ENCODE results near the gene BCL11B. TPM values are rescaled to one million over a fixed set of nuclear protein-coding genes. Genes with fewer than 3 reads are reported as not detected.
A peak's percentile ranks its signal among the peaks of the same experiment; 100 is the strongest.

Gene BCL11B
- total and polyA plus RNA-seq, 4 experiments from 2014 or later: 2.6 to 165 (median 87.3) TPM

DNA sequence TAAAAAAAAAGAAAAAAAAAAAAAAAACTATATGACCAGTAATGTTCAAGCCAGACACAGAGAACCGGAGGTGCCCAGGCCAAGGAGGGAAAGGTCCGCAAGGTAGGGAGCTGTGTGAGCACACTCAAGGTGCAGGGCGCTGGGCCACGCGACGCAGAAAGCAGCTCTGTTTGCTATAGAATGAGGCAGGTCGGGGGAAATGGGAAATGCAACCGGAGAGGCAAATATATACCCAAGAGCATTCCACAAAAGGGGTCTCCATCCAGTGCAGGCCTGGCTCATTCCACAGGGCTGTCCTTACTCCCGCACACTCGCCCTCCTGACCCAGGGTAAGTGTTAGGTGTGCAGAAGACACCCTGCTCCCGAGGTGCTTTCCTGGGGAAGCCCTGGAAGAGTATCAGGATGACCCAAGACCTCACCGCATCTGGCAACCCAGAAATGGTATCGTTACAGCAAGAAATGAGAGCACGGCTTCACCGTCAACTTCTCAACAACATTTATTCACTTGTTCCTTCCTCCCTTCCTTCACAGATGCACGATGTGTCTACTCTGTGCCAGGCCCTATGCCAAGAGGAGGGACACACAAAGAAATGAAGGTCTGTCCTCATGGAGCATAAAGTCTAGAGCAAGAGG, 86.4 kb downstream of the BCL11B start:
- Histone ChIP-seq H3K27ac (ENCODE audit: low read depth, low read length) (peak overlapping the region; percentile 81), H3K27me3 (ENCODE audit: insufficient read depth, low read length) (no peaks in the 10 kb centered on the region), H3K4me3 (ENCODE audit: low read length in 2 of 2) (peak overlapping the region in 1 of 2 donors; percentile 5), H3K4me1 (ENCODE audit: insufficient read depth, low read length) (peaks cover 96% of the 10 kb centered on the region), H3K9me3 (ENCODE audit: control insufficient read depth in 1 of 2, low read length in 2 of 2) (no peaks in the 10 kb centered on the region), H3K36me3 (ENCODE audit: insufficient read depth, low read length) (peaks cover 29% of the 10 kb centered on the region)
- Mint-ChIP-seq H3K9me3 (peaks cover 0 to 7% (median 0%) of the 10 kb centered on the region in 8 donors), H3K36me3 (peaks cover 29 to 68% of the 10 kb centered on the region in 2 donors), H3K27me3 (no peaks in the 10 kb centered on the region), H3K27ac (peak overlapping the region; percentile 88 to 97 (median 94)), H3K4me1 (peaks cover 77 to 97% (median 89%) of the 10 kb centered on the region in 4 donors), H3K4me3 (peak overlapping the region; percentile 73 to 93 (median 83))
- peak in 2 of 5 donors; percentile 18 to 41 for DNase-seq
- POLR2A ChIA-PET (ENCODE audit: partially characterized antibody): interaction anchor here (0.6 to 87.2 kb wide), 4 partner anchors 8 to 390 kb away, joined by 3 to 6015 read pairs (median 4); partner anchors contain the start of gene BCL11B
- intact Hi-C loops (cut with micrococcal nuclease): no loop called here
- CTCF ChIA-PET (ENCODE audit: partially characterized antibody): interaction anchor here (1.1 to 5.2 kb wide), 2 partner anchors 16 to 82 kb away, joined by 3 to 39 read pairs; no protein-coding TSS in a partner anchor

DNA sequence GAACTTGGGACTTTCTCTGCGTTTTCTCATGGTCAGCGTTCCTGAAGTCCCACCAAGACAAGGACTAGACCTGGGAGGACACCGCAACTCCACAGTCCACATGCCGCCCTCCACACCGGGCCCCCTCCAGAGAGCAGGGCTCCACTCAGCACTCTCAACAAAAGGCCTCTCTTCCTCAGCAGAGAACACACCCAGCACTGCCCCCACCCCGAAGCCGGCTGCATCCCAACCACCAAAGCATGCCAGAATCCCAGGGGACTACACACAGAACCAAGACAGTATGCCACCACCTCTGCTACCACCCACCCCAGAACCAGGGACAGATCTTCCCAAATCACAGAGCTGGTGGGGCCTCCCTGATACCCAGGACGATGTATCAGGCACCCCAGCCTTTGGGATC, 88.3 kb downstream of the BCL11B start:
- POLR2A ChIA-PET (ENCODE audit: partially characterized antibody): interaction anchor here (87.2 kb wide), 1 partner anchor 61 kb away, joined by 6015 read pairs; the partner anchor contains the start of gene BCL11B
- Mint-ChIP-seq H3K36me3 (peaks cover 41 to 80% of the 10 kb centered on the region in 2 donors), H3K27ac (peak overlapping the region; percentile 88 to 97 (median 94)), H3K27me3 (no peaks in the 10 kb centered on the region), H3K9me3 (peaks cover 0 to 9% (median 0%) of the 10 kb centered on the region in 8 donors), H3K4me3 (peak overlapping the region; percentile 65 to 93 (median 75)), H3K4me1 (peaks cover 75 to 97% (median 88%) of the 10 kb centered on the region in 4 donors)
- Histone ChIP-seq H3K9me3 (ENCODE audit: control insufficient read depth in 1 of 2, low read length in 2 of 2) (no peaks in the 10 kb centered on the region), H3K36me3 (ENCODE audit: insufficient read depth, low read length) (peaks cover 37% of the 10 kb centered on the region), H3K27ac (ENCODE audit: low read depth, low read length) (peak overlapping the region; percentile 81), H3K4me3 (ENCODE audit: low read length in 2 of 2) (no peak overlapping the region), H3K27me3 (ENCODE audit: insufficient read depth, low read length) (no peaks in the 10 kb centered on the region), H3K4me1 (ENCODE audit: insufficient read depth, low read length) (peaks cover 96% of the 10 kb centered on the region)
- DNase-seq: no peak
- intact Hi-C loops (cut with micrococcal nuclease): no loop called here
- CTCF ChIA-PET (ENCODE audit: partially characterized antibody): no interaction called here

DNA sequence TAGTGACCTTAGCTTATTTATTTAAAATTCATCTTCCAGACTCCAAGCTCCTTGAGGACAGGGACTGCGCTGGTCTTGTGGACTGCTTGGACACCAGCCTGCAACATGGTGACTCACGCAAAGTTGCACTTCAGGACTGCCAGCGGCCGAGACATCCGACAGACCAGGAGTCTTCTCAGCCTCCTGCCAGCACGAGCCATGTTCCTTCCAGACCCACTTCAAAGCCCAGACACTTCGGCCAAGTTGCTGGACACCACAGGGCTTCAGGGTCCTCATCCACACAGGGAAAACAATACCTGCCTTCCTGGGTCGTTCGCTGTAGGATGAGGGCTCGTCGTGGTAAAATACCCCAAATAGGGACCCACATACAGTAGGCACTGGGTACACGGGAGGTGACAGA, 88.7 kb downstream of the BCL11B start:
- Mint-ChIP-seq H3K9me3 (peaks cover 0 to 11% (median 0%) of the 10 kb centered on the region in 8 donors), H3K4me1 (peaks cover 78 to 100% (median 90%) of the 10 kb centered on the region in 4 donors), H3K27me3 (no peaks in the 10 kb centered on the region), H3K4me3 (peak overlapping the region in 7 of 8 donors; percentile 65 to 93 (median 75)), H3K36me3 (peaks cover 45 to 84% of the 10 kb centered on the region in 2 donors), H3K27ac (peak overlapping the region; percentile 88 to 97 (median 94))
- intact Hi-C loops (cut with micrococcal nuclease): no loop called here
- CTCF ChIA-PET (ENCODE audit: partially characterized antibody): no interaction called here
- H3K4me1 ChIP-seq (ENCODE audit: insufficient read depth, low read length): peaks cover 100% of the 10 kb centered on the region
- H3K9me3 ChIP-seq (ENCODE audit: control insufficient read depth in 1 of 2, low read length in 2 of 2): no peaks in the 10 kb centered on the region
- peak in 1 of 5 donors; percentile 21 for DNase-seq
- H3K4me3 ChIP-seq (ENCODE audit: low read length in 2 of 2): no peak overlapping the region
- no peaks in the 10 kb centered on the region for H3K27me3 ChIP-seq (ENCODE audit: insufficient read depth, low read length)
- POLR2A ChIA-PET (ENCODE audit: partially characterized antibody): interaction anchor here (87.2 kb wide), 1 partner anchor 61 kb away, joined by 6015 read pairs; the partner anchor contains the start of gene BCL11B
- peaks cover 41% of the 10 kb centered on the region for H3K36me3 ChIP-seq (ENCODE audit: insufficient read depth, low read length)
- peak overlapping the region; percentile 81 for H3K27ac ChIP-seq (ENCODE audit: low read depth, low read length)

DNA sequence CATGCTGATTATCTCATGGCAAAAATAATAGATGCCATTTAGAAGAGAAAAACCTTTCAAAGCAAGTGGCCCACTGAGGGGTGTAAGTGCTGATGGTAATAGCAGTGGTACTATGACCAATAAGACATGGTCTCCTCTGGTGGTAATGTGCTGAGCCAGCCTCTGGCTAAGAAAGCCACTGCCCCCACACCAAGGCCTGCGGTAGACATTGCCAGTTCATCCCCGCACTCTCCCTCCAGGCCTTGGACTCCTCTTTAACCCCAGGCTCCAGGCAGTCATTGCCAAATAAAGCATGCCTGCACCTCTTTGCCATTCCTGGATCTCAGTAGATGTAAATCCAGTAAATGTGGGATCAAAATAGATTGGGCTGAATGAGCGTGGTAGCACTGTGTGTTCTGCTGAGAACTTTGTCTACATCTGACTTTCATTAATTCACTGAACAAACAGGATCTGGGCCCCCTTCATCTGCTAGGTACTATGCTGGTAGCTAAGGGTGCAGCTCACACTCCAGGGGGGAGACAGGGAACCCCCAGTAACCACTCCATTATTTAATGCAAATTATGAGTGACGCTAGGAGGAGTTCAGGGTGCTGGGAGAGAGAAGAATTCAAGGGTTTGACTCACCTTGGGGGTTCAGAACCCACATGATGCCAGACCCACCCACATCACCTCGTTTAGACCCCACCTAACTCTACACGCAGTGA, 89.3 kb downstream of the BCL11B start:
- intact Hi-C loops (cut with micrococcal nuclease): no loop called here
- Histone ChIP-seq H3K27ac (ENCODE audit: low read depth, low read length) (peak overlapping the region; percentile 81), H3K27me3 (ENCODE audit: insufficient read depth, low read length) (no peaks in the 10 kb centered on the region), H3K4me3 (ENCODE audit: low read length in 2 of 2) (no peak overlapping the region), H3K9me3 (ENCODE audit: control insufficient read depth in 1 of 2, low read length in 2 of 2) (no peaks in the 10 kb centered on the region), H3K36me3 (ENCODE audit: insufficient read depth, low read length) (peaks cover 47% of the 10 kb centered on the region), H3K4me1 (ENCODE audit: insufficient read depth, low read length) (peaks cover 100% of the 10 kb centered on the region)
- Mint-ChIP-seq H3K4me3 (peak overlapping the region; percentile 36 to 93 (median 66)), H3K4me1 (peaks cover 72 to 100% (median 86%) of the 10 kb centered on the region in 4 donors), H3K27ac (peak overlapping the region; percentile 79 to 96 (median 90)), H3K9me3 (peaks cover 0 to 11% (median 0%) of the 10 kb centered on the region in 8 donors), H3K27me3 (no peaks in the 10 kb centered on the region), H3K36me3 (peaks cover 50 to 87% of the 10 kb centered on the region in 2 donors)
- ChIA-PET CTCF (ENCODE audit: partially characterized antibody) (interaction anchor here (1.0 kb wide), 1 partner anchor 48 kb away, joined by 5 read pairs; no protein-coding TSS in a partner anchor), POLR2A (ENCODE audit: partially characterized antibody) (interaction anchor here (0.9 to 87.2 kb wide), 4 partner anchors 8 to 62 kb away, joined by 3 to 6015 read pairs (median 4); partner anchors contain the start of gene BCL11B)
- no peak for DNase-seq

DNA sequence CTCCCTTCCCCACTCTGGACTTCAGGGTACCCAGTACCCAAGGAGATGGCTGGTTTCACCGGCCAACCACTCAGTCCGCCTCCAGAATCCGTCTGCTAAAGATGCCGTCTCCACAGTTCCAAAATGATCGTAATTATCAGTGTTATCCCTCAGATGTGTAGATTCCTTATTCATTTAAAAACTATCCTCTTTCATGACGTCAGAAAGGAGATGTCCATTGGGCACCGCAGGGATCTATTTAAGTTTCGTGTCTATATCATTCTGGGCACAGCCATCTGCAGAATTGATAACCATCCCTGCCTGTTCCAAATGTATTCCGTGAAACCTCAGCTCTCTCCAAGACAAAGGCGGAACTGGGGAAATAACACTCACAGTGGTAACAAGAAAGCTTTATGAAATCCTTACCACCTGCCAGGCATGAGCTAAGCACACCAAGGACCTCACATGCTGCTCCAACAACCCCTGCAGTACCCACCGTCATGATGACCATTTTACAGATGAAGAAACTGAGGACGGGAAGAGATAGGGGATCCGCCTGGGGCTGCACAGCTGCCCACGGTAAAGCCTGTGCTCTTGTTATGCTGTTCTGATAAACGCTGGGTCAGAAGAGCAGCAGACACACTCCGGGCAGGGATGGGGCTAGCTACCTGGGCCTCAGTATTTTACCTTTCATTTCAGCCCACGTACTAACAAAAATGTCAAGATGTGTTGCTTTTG, 90.0 kb downstream of the BCL11B start:
- POLR2A ChIA-PET (ENCODE audit: partially characterized antibody): interaction anchor here (0.7 to 87.2 kb wide), 5 partner anchors 8 to 197 kb away, joined by 3 to 6015 read pairs (median 3); partner anchors contain the start of gene BCL11B
- peaks cover 57 to 88% of the 10 kb centered on the region in 2 donors for H3K36me3 Mint-ChIP-seq
- peaks cover 69 to 100% (median 81%) of the 10 kb centered on the region in 4 donors for H3K4me1 Mint-ChIP-seq
- peaks cover 54% of the 10 kb centered on the region for H3K36me3 ChIP-seq (ENCODE audit: insufficient read depth, low read length)
- H3K4me3 ChIP-seq (ENCODE audit: low read length in 2 of 2): peak overlapping the region in 1 of 2 donors; percentile 6
- CTCF ChIA-PET (ENCODE audit: partially characterized antibody): interaction anchor here (1.0 kb wide), 1 partner anchor 49 kb away, joined by 5 read pairs; no protein-coding TSS in a partner anchor
- H3K4me1 ChIP-seq (ENCODE audit: insufficient read depth, low read length): peaks cover 92% of the 10 kb centered on the region
- H3K27me3 ChIP-seq (ENCODE audit: insufficient read depth, low read length): no peaks in the 10 kb centered on the region
- peak overlapping the region; percentile 81 for H3K27ac ChIP-seq (ENCODE audit: low read depth, low read length)
- H3K9me3 Mint-ChIP-seq: peaks cover 0 to 13% (median 0%) of the 10 kb centered on the region in 8 donors
- peak overlapping the region; percentile 79 to 96 (median 90) for H3K27ac Mint-ChIP-seq
- no peak for DNase-seq
- peak overlapping the region in 7 of 8 donors; percentile 36 to 93 (median 65) for H3K4me3 Mint-ChIP-seq
- no peaks in the 10 kb centered on the region for H3K27me3 Mint-ChIP-seq
- no peaks in the 10 kb centered on the region for H3K9me3 ChIP-seq (ENCODE audit: control insufficient read depth in 1 of 2, low read length in 2 of 2)
- intact Hi-C loops (cut with micrococcal nuclease): no loop called here

DNA sequence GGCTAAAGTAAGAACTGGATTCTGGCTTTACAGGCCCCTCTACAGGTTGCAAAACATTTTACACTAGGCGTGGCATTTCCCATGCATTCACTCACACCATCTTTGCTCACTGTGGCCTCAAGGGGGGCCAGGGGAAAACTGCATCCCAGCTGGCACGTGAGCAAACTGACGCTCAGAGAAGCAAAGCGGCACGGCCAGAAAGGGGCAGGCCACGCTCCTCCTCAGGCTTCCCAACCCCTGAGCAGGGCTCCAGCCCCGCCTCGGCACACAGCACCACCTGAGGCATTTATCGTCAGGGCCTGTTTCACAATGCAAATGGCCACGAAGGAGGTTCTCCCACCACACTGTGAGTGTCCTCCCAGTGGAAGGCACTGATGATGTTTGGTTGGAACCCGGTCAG, 90.8 kb downstream of the BCL11B start:
- H3K27ac Mint-ChIP-seq: peak overlapping the region; percentile 84 to 94 (median 90)
- no peaks in the 10 kb centered on the region for H3K9me3 ChIP-seq (ENCODE audit: control insufficient read depth in 1 of 2, low read length in 2 of 2)
- POLR2A ChIA-PET (ENCODE audit: partially characterized antibody): interaction anchor here (0.7 to 87.2 kb wide), 5 partner anchors 8 to 197 kb away, joined by 3 to 6015 read pairs (median 3); partner anchors contain the start of gene BCL11B
- intact Hi-C loops (cut with micrococcal nuclease): no loop called here
- H3K27me3 ChIP-seq (ENCODE audit: insufficient read depth, low read length): no peaks in the 10 kb centered on the region
- H3K36me3 Mint-ChIP-seq: peaks cover 64 to 90% of the 10 kb centered on the region in 2 donors
- H3K36me3 ChIP-seq (ENCODE audit: insufficient read depth, low read length): peaks cover 61% of the 10 kb centered on the region
- CTCF ChIA-PET (ENCODE audit: partially characterized antibody): no interaction called here
- peaks cover 0 to 16% (median 1%) of the 10 kb centered on the region in 8 donors for H3K9me3 Mint-ChIP-seq
- peak overlapping the region in 6 of 8 donors; percentile 48 to 93 (median 68) for H3K4me3 Mint-ChIP-seq
- H3K4me1 ChIP-seq (ENCODE audit: insufficient read depth, low read length): peaks cover 85% of the 10 kb centered on the region
- peak in 1 of 5 donors; percentile 52 for DNase-seq
- H3K27me3 Mint-ChIP-seq: no peaks in the 10 kb centered on the region
- H3K4me1 Mint-ChIP-seq: peaks cover 62 to 95% (median 75%) of the 10 kb centered on the region in 4 donors
- H3K27ac ChIP-seq (ENCODE audit: low read depth, low read length): peak overlapping the region; percentile 49
- H3K4me3 ChIP-seq (ENCODE audit: low read length in 2 of 2): no peak overlapping the region
